ENCODE data around the gene DUOX1. TPM values are rescaled to one million over a fixed set of nuclear protein-coding genes. Genes with fewer than 3 reads are reported as not detected.
A peak's percentile ranks its signal among the peaks of the same experiment; 100 is the strongest.

Gene DUOX1
- total RNA-seq, 4 donors from 2014 or later, result 0.14 to 4.1 (median 0.64) TPM; not detected in 1

DNA sequence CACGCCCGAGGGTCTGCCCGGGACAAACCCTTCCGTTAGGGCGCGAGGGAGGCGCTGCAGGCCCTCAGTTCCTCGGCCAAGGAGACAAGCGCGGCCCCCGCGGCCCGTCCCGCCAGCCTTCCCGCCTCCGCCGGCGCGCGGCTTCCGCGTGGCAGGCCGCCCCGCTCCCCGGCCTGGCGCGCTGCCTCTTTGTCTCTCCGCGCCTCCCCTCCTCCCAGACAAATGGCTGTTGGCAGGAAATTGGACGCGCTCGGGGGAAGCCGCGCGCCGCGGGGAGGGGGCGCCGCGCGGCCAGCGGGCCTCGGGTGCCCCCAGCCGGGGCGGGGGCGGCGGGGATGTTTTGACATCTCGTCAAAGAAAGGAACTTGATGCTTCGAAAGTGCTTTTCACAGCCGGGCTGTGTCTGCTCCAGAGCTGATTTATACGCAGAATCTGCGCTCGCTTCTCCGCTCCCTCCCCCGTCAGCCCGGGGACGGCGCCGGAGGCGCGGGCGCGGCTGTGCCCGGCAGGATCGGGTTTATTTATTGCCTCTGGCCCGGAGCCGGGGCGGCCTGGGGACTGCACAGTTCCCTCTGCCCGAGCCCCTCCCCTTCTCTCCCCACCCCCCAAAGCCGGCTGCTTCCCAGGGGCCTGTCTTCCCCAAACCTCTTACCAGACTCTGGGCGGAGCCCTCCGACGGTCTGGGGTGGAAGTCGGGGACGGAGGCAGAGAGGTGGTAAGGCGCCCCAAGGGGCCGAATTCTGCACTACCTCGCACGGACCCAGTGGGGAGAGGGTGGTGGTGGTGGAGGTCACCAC is 37.2 kb downstream of the DUOX1 start:
- Histone ChIP-seq H3K4me1 (peaks cover 10 to 21% (median 12%) of the 10 kb centered on the region in 4 donors), H3K27ac (peak overlapping the region; percentile 94 to 99 (median 96)), H3K36me3 (no peaks in the 10 kb centered on the region), H3K9me3 (no peaks in the 10 kb centered on the region), H3K27me3 (no peaks in the 10 kb centered on the region), H3K4me3 (peak overlapping the region; percentile 47 to 78 (median 58))
- peak; percentile 89 for DNase-seq
- in situ Hi-C loops (cut with MboI; ENCODE audit: low pct_ligation_motif_present in 1 of 4, low pct_unique_long_range_greater_than_20kb in 1 of 4, low sequenced_read_pairs in 3 of 4), result loop anchor here in 2 of 4 donors (25.0 kb wide), 2 partner anchors 220 to 445 kb away; partner anchors contain the start of gene GATM (in 1 of the 2)
- intact Hi-C loops (cut with DNase I; ENCODE audit: low total_unique reads), result loop anchor here (10.0 kb wide), 1 partner anchor 228 kb away; no protein-coding TSS in a partner anchor
- TF ChIP-seq, protein P1, sequence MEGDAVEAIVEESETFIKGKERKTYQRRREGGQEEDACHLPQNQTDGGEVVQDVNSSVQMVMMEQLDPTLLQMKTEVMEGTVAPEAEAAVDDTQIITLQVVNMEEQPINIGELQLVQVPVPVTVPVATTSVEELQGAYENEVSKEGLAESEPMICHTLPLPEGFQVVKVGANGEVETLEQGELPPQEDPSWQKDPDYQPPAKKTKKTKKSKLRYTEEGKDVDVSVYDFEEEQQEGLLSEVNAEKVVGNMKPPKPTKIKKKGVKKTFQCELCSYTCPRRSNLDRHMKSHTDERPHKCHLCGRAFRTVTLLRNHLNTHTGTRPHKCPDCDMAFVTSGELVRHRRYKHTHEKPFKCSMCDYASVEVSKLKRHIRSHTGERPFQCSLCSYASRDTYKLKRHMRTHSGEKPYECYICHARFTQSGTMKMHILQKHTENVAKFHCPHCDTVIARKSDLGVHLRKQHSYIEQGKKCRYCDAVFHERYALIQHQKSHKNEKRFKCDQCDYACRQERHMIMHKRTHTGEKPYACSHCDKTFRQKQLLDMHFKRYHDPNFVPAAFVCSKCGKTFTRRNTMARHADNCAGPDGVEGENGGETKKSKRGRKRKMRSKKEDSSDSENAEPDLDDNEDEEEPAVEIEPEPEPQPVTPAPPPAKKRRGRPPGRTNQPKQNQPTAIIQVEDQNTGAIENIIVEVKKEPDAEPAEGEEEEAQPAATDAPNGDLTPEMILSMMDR (IDR thresholded peaks at IDR 0.05), result peak; percentile 68 to 89 (median 74)
- TF ChIP-seq EP300 (IDR thresholded peaks at IDR 0.05; ENCODE audit: low read depth) (no peak), POLR2AphosphoS5 (IDR thresholded peaks at IDR 0.05) (peak in 2 of 3 donors; percentile 53 to 70), POLR2A (IDR thresholded peaks at IDR 0.05) (peak; percentile 67)
- 0% methylated on average over 27 of the region's 79 CpGs; no CpG with 5 or more reads in 1 of the 2 donors for WGBS, 2 donors (ENCODE audit: low coverage in 1 of 2)

- Histone ChIP-seq H3K27me3 (no peaks in the 10 kb centered on the region), H3K4me1 (peaks cover 8 to 18% (median 12%) of the 10 kb centered on the region in 4 donors), H3K27ac (peak overlapping the region; percentile 94 to 99 (median 96)), H3K4me3 (peak overlapping the region in 3 of 4 donors; percentile 47 to 78 (median 59)), H3K36me3 (no peaks in the 10 kb centered on the region), H3K9me3 (no peaks in the 10 kb centered on the region)
- 67% methylated on average over 9 of the region's 9 CpGs; no CpG with 5 or more reads in 1 of the 2 donors for WGBS, 2 donors (ENCODE audit: low coverage in 1 of 2)
- intact Hi-C loops (cut with DNase I; ENCODE audit: low total_unique reads), result loop anchor here (10.0 kb wide), 1 partner anchor 227 kb away; no protein-coding TSS in a partner anchor
- no peak for DNase-seq
- no peak for TF ChIP-seq EP300 (IDR thresholded peaks at IDR 0.05; ENCODE audit: low read depth)
- TF ChIP-seq, protein P1 (IDR thresholded peaks at IDR 0.05), result peak in 2 of 5 experiments; percentile 1 to 7
- in situ Hi-C loops (cut with MboI; ENCODE audit: low pct_ligation_motif_present in 1 of 4, low pct_unique_long_range_greater_than_20kb in 1 of 4, low sequenced_read_pairs in 3 of 4), result loop anchor here in 2 of 4 donors (25.0 kb wide), 2 partner anchors 220 to 445 kb away; partner anchors contain the start of gene GATM (in 1 of the 2)
Measured at GRCh38 chr15:45167631-45168205, 37.9 kb downstream of the DUOX1 start.

DNA sequence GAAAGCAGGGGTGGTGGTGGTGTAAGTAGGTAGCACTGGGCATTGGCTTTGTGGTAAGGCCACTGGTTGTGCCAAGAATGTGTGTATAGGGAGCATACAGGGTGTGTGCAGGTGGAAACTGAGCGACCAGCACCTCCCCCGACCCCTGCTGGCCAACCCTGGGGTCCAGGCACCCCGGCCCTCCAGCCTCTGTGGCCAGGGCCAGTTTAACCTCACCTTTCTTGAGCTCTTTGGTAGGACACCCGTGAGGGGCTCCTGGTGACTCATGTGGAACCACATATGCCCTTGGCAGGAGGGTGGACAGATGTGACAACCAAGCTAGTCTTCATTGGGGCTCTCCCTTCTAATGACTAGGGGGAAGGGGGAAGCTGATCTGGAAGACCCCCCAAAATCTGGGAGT is 38.5 kb downstream of the DUOX1 start:
- intact Hi-C loops (cut with DNase I; ENCODE audit: low total_unique reads) (loop anchor here (10.0 kb wide), 1 partner anchor 227 kb away; no protein-coding TSS in a partner anchor), in situ Hi-C loops (cut with MboI; ENCODE audit: low pct_ligation_motif_present in 1 of 4, low pct_unique_long_range_greater_than_20kb in 1 of 4, low sequenced_read_pairs in 3 of 4) (loop anchor here in 2 of 4 donors (25.0 kb wide), 2 partner anchors 219 to 444 kb away; partner anchors contain the start of gene GATM (in 1 of the 2))
- TF ChIP-seq EP300 (IDR thresholded peaks at IDR 0.05; ENCODE audit: low read depth) (no peak), POLR2A (IDR thresholded peaks at IDR 0.05) (no peak)
- TF ChIP-seq, protein P1 (IDR thresholded peaks at IDR 0.05), result no peak
- DNase-seq, result no peak
- Histone ChIP-seq H3K4me3 (no peak overlapping the region), H3K4me1 (peaks cover 6 to 13% (median 12%) of the 10 kb centered on the region in 4 donors), H3K27ac (peak overlapping the region in 3 of 4 donors; percentile 94 to 96 (median 95)), H3K27me3 (no peaks in the 10 kb centered on the region), H3K9me3 (no peaks in the 10 kb centered on the region), H3K36me3 (no peaks in the 10 kb centered on the region)
- 95% methylated on average over 4 of the region's 4 CpGs; no CpG with 5 or more reads in 1 of the 2 donors for WGBS, 2 donors (ENCODE audit: low coverage in 1 of 2)
